HepG2 (cell line): ENCODE measurements around the gene RTF1. TPM values are rescaled to one million over a fixed set of nuclear protein-coding genes. Genes with fewer than 3 reads are reported as not detected.

Source experiments
- ARID3A ChIP-seq: IDR thresholded peaks from 2 replicates; pipeline ENCODE4 v1.6.1; 2012; ENCODE audit warnings: low read depth, low read length, improper control_type of control experiment
- ATM ChIP-seq: fragments of 450-650 bp; IDR thresholded peaks from 2 replicates; pipeline ENCODE4 v1.7.1; 2017; ENCODE audit warnings: mild to moderate bottlenecking, borderline replicate concordance
- CCAR2 ChIP-seq: fragments of 200-400 bp; formaldehyde crosslinking; optimal IDR thresholded peaks from 2 replicates; pipeline ENCODE3; 2018; ENCODE audit warnings: low read depth, mild to moderate bottlenecking, low read length, moderate library complexity
- CENPT ChIP-seq: sonication (generic); formaldehyde crosslinking; IDR thresholded peaks from 2 replicates; pipeline ENCODE4 v1.8.0; 2022; ENCODE audit warnings: low read depth, mild to moderate bottlenecking, moderate library complexity, missing genetic modification reagents
- DPF2 ChIP-seq: sonication (generic); formaldehyde crosslinking; IDR thresholded peaks from 2 replicates; pipeline ENCODE4 v1.4.0; 2020; ENCODE audit warnings: mild to moderate bottlenecking, low read depth, missing genetic modification reagents, borderline replicate concordance
- FOXM1 ChIP-seq: sonication (generic); formaldehyde crosslinking; IDR thresholded peaks from 2 replicates; pipeline ENCODE4 v1.5.0; 2020; ENCODE audit warnings: missing genetic modification reagents
- GLI4 ChIP-seq: sonication (generic); formaldehyde crosslinking; IDR thresholded peaks from 2 replicates; pipeline ENCODE4 v1.5.1; 2020; ENCODE audit warnings: missing genetic modification reagents, mild to moderate bottlenecking, moderate library complexity, borderline replicate concordance
- KDM5A ChIP-seq: fragments of 200-600 bp; sonication (generic); IDR thresholded peaks from 2 replicates; pipeline ENCODE4 v1.7.0; 2018; ENCODE audit warnings: antibody characterized with exemption, mild to moderate bottlenecking, low read length, borderline replicate concordance
- KMT2B ChIP-seq: IDR thresholded peaks from 2 replicates; pipeline ENCODE4 v1.6.1; 2016; ENCODE audit warnings: missing genetic modification reagents, missing compliant biosample characterization
- NFATC3 ChIP-seq: sonication (generic); formaldehyde crosslinking; IDR thresholded peaks from 2 replicates; pipeline ENCODE4 v1.5.1; 2020; ENCODE audit warnings: mild to moderate bottlenecking, missing genetic modification reagents
- NFKBIZ ChIP-seq: IDR thresholded peaks from 2 replicates; pipeline ENCODE4 v1.6.1; 2018; ENCODE audit warnings: missing genetic modification reagents, missing compliant biosample characterization
- PRDM15 ChIP-seq: sonication (generic); formaldehyde crosslinking; IDR thresholded peaks from 2 replicates; pipeline ENCODE4 v1.4.0; 2020; ENCODE audit warnings: missing genetic modification reagents
- RXRB ChIP-seq: IDR thresholded peaks from 2 replicates; pipeline ENCODE4 v1.6.1; 2016; ENCODE audit warnings: borderline replicate concordance, missing genetic modification reagents, missing compliant biosample characterization
- SALL1 ChIP-seq: sonication (generic); formaldehyde crosslinking; IDR thresholded peaks from 2 replicates; pipeline ENCODE4 v1.8.0; 2022; ENCODE audit warnings: mild to moderate bottlenecking, missing genetic modification reagents
- SMAD3 ChIP-seq: sonication (generic); formaldehyde crosslinking; IDR thresholded peaks from 2 replicates; pipeline ENCODE4 v1.4.0; 2020; ENCODE audit warnings: missing genetic modification reagents
- SMARCE1 ChIP-seq: fragments of 450-650 bp; IDR thresholded peaks from 2 replicates; pipeline ENCODE4 v1.6.1; 2017; ENCODE audit warnings: borderline replicate concordance
- SP4 ChIP-seq: sonication (generic); formaldehyde crosslinking; IDR thresholded peaks from 2 replicates; pipeline ENCODE4 v1.8.1; 2023; ENCODE audit warnings: mild to moderate bottlenecking, missing genetic modification reagents
- TARDBP ChIP-seq: sonication (generic); formaldehyde crosslinking; IDR thresholded peaks from 2 replicates; pipeline ENCODE4 v1.8.0; 2022; ENCODE audit warnings: mild to moderate bottlenecking, missing genetic modification reagents
- THAP11 ChIP-seq: IDR thresholded peaks from 2 replicates; pipeline ENCODE4 v1.6.1; 2016; ENCODE audit warnings: missing biosample characterization, missing genetic modification reagents
- THAP7 ChIP-seq: sonication (generic); formaldehyde crosslinking; IDR thresholded peaks from 2 replicates; pipeline ENCODE4 v1.8.1; 2023; ENCODE audit warnings: mild to moderate bottlenecking, missing genetic modification reagents
- ZNF234 ChIP-seq: sonication (generic); formaldehyde crosslinking; conservative IDR thresholded peaks from 2 replicates; pipeline ENCODE4 v1.5.1; 2020; ENCODE audit warnings: mild to moderate bottlenecking, missing genetic modification reagents
- ZNF264 ChIP-seq: sonication (generic); formaldehyde crosslinking; IDR thresholded peaks from 2 replicates; pipeline ENCODE4 v1.4.0; 2020; ENCODE audit warnings: missing genetic modification reagents
- ZNF557 ChIP-seq: sonication (generic); formaldehyde crosslinking; IDR thresholded peaks from 2 replicates; pipeline ENCODE4 v1.4.0; 2020; ENCODE audit warnings: missing genetic modification reagents
- ZNF784 ChIP-seq: sonication (generic); formaldehyde crosslinking; IDR thresholded peaks from 2 replicates; pipeline ENCODE4 v1.5.1; 2020; ENCODE audit warnings: missing genetic modification reagents, mild to moderate bottlenecking, borderline replicate concordance
- ZNF790 ChIP-seq: sonication (generic); formaldehyde crosslinking; IDR thresholded peaks from 2 replicates; pipeline ENCODE4 v1.8.0; 2022; ENCODE audit warnings: missing genetic modification reagents, mild to moderate bottlenecking, borderline replicate concordance
- polyA plus RNA-seq, 8 experiments: library from polyadenylated mRNA; depleted of rRNA in 3 of 8; stranded (reverse) in 7 of 8; unstranded in 1 of 8; fragments of >200 nt; fragmentation: Illumina TruSeq in 4 of 8; extraction: Trizol in 4 of 8; gene quantifications; 2 replicates each; pipeline versions ENCODE4 v1.2.1 to v1.2.3, GENCODE V29; 2011 to 2016; ENCODE audit warnings: low read depth in 4 of 8, missing spikeins in 1 of 8, mixed read lengths in 1 of 8; ENCODE audit not compliant: insufficient read depth in 1 of 8
- total RNA-seq, 5 experiments: library from RNA; depleted of rRNA; stranded (reverse); fragments of >200 nt; fragmentation: Illumina TruSeq; extraction: Trizol; gene quantifications; 2 replicates each; pipeline ENCODE4 v1.2.3, GENCODE V29; 2016; ENCODE audit warnings: low read depth in 1 of 5

RTF1 gene
- total and polyA plus RNA-seq, 2 of the 13 experiments (the other 11 are each of a cell fraction or from before 2014, with no cell fraction given): 13.9 to 17.9 TPM

- TF ChIP-seq FOXM1 (no peak), SALL1 (CRISPR knock-in tag) (no peak), ZNF790 (CRISPR knock-in tag) (no peak), ZNF264 (CRISPR knock-in tag) (peak; percentile 3; the same call in 1 of the 2 replicates), RXRB (no peak), ZNF234 (CRISPR knock-in tag) (no peak), ATM (no peak), GLI4 (CRISPR knock-in tag) (no peak), KMT2B (no peak), ZNF784 (CRISPR knock-in tag) (no peak), THAP7 (CRISPR knock-in tag) (0 out of 2 replicates have a peak, but pooled peaks have one; percentile 1), THAP11 (CRISPR knock-in tag) (no peak), PRDM15 (CRISPR knock-in tag) (no peak), ARID3A (no peak), ZNF557 (CRISPR knock-in tag) (no peak), SMARCE1 (no peak), TARDBP (CRISPR knock-in tag) (peak; percentile 51; the same call in 1 of the 2 replicates), NFATC3 (CRISPR knock-in tag) (no peak), DPF2 (CRISPR knock-in tag) (no peak), CCAR2 (no peak), SMAD3 (CRISPR knock-in tag) (no peak), KDM5A (no peak), SP4 (CRISPR knock-in tag) (no peak), CENPT (CRISPR knock-in tag) (no peak), NFKBIZ (CRISPR knock-in tag) (0 out of 2 replicates have a peak, but pooled peaks have one; percentile 46)
Observed at GRCh38 chr15:41416128-41416741, 660 bp upstream of the RTF1 start (continued).
